Stimulated activated CD8-positive, alpha-beta memory T cell treated with anti-CD3 and anti-CD28 coated beads, Interleukin-2, amount 100 ng/mL, for 48 hours (primary cell): ENCODE measurements around the gene KCNK4.

Experiments
- DNase-seq, 2 donors: peaks; one replicate each; pipeline ENCODE4 v3.0.0-alpha.2; 2020; ENCODE audit warnings: low read depth in 2 of 2

The KCNK4 gene

GRCh38 chr11:64347193-64347867 lies 56.2 kb downstream of the KCNK4 start:
- no peak for DNase-seq

DNA sequence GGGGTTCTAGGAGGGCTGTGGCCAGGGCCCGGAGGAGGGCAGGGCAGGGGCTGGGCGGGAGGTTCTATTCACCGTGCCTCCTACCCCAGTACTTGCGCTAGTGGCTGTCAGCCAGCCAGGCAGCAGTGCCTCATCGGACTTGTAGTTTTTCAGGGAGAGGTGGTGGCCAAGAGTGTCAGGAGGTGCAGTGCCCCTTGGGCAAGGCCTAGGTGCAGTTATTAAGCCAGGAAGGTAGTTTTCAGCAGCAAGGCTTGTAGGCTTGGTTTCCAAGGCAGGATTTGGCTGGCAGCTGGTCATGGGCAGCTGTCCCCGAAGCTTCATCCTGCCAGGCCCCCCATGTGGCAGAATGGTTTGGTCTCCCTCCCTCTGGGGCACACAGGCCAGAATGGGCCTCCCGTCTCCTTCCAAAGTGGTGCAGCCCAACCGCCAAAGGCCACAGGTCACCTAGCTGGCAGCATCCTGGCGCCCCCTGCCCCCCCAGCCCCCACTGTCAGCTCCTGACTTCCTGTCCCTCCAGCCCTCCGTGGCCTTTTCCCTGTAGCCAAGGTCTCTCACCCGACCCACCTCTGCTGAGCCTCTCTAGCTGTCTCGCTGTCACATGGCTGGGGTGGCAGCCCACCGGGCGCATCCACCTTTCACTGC lies 57.4 kb downstream of the KCNK4 start:
- DNase-seq, result no peak

GRCh38 chr11:64349025-64349387 lies 57.9 kb downstream of the KCNK4 start:
- no peak for DNase-seq

DNA sequence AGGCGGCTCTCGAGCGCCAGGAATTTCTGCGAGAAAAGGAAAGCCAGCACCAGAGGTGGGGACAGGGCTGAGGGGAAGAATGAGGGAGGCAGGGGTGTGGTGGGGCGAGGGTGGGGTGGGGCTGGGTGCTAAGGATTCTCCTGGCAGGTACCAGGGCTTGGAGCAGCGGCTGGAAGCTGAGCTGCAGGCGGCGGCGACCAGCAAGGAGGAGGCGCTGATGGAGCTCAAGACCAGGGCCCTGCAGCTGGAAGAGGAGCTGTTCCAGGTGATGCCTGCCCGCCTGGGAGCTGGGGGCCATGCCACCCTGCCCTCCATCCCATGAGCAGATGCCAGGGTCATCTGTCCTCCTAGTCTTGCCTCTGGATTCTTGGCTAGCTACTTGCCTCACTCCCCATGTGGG lies 58.3 kb downstream of the KCNK4 start:
- no peak for DNase-seq
